ENCODE measurements around the gene CNTNAP2. TPM values are rescaled to one million over a fixed set of nuclear protein-coding genes. Genes with fewer than 3 reads are reported as not detected.
A peak's percentile ranks its signal among the peaks of the same experiment; 100 is the strongest.

CNTNAP2 gene
- total RNA-seq = not detected in 2 replicates
- not detected in 2 replicates for polyA plus RNA-seq
- polyA plus RNA-seq (2012) = not detected in 2 replicates
- polyA minus RNA-seq (ENCODE audit: low replicate concordance) = not detected in 2 replicates

- Histone ChIP-seq H3K79me2 (ENCODE audit: control insufficient read depth, insufficient read depth, low read length) (no peaks in the 10 kb centered on the region), H3K4me3 (replicated peaks in 1 of 4; ENCODE audit: control extremely low read depth in 1 of 4, insufficient read depth in 1 of 4, low read depth in 3 of 4, low read length in 4 of 4) (peak within 1 kb of the TSS in 2 of 4 experiments; percentile 30 to 67), H3K36me3 (ENCODE audit: control insufficient read depth, insufficient read depth, low read length) (no peaks in the 10 kb centered on the region), H4K20me1 (ENCODE audit: control insufficient read depth, extremely low read depth, insufficient read depth, low read length) (no peaks in the 10 kb centered on the region), H3K4me1 (ENCODE audit: control insufficient read depth, extremely low read depth, insufficient read depth, low read length) (no peaks in the 10 kb centered on the region), H3K27me3 (ENCODE audit: control insufficient read depth, insufficient read depth, low read length) (no peaks in the 10 kb centered on the region), H3K4me2 (ENCODE audit: extremely low read depth, insufficient read depth, low read length) (no peak within 1 kb of the TSS), H2AFZ (ENCODE audit: low read length) (no peak within 1 kb of the TSS), H3K27ac (ENCODE audit: insufficient read depth, low read length) (no peak within 1 kb of the TSS), H3K9ac (ENCODE audit: insufficient read depth, low read length) (no peak within 1 kb of the TSS), H3K9me3 (ENCODE audit: control insufficient read depth, insufficient read depth, low read depth, low read length) (no peaks in the 10 kb centered on the region)
- DNase-seq (ENCODE audit: low read depth in 2 of 2) = peak; percentile 35 to 65
- no peak for TF ChIP-seq EZH2 (IDR thresholded peaks at IDR 0.05; ENCODE audit: low read length, missing control alignments)
- TF ChIP-seq CTCF (conservative IDR thresholded peaks at IDR 0.05 in 1 of 2, IDR thresholded peaks at IDR 0.05 in 1 of 2; ENCODE audit: low read depth in 1 of 2, low read length in 2 of 2) = no peak
Observed at GRCh38 chr7:146116521-146117222, at the start of gene CNTNAP2. TSS of gene CNTNAP2 (plus strand) at chr7:146116801. CDS start at chr7:146116877, 76 bp downstream.

GRCh38 chr7:146067880-146068279 is 48.7 kb upstream of the CNTNAP2 start:
- Histone ChIP-seq H3K4me2 (ENCODE audit: extremely low read depth, insufficient read depth, low read length) (no peak overlapping the region), H3K4me3 (replicated peaks in 1 of 4; ENCODE audit: control extremely low read depth in 1 of 4, insufficient read depth in 1 of 4, low read depth in 3 of 4, low read length in 4 of 4) (no peak overlapping the region), H3K9ac (ENCODE audit: insufficient read depth, low read length) (no peak overlapping the region), H4K20me1 (ENCODE audit: control insufficient read depth, extremely low read depth, insufficient read depth, low read length) (no peaks in the 10 kb centered on the region), H3K79me2 (ENCODE audit: control insufficient read depth, insufficient read depth, low read length) (no peaks in the 10 kb centered on the region), H2AFZ (ENCODE audit: low read length) (no peak overlapping the region), H3K27ac (ENCODE audit: insufficient read depth, low read length) (no peak overlapping the region), H3K27me3 (ENCODE audit: control insufficient read depth, insufficient read depth, low read length) (no peaks in the 10 kb centered on the region), H3K36me3 (ENCODE audit: control insufficient read depth, insufficient read depth, low read length) (no peaks in the 10 kb centered on the region), H3K9me3 (ENCODE audit: control insufficient read depth, insufficient read depth, low read depth, low read length) (no peaks in the 10 kb centered on the region), H3K4me1 (ENCODE audit: control insufficient read depth, extremely low read depth, insufficient read depth, low read length) (no peaks in the 10 kb centered on the region)
- TF ChIP-seq EZH2 (IDR thresholded peaks at IDR 0.05; ENCODE audit: low read length, missing control alignments) = no peak
- no peak for TF ChIP-seq CTCF (conservative IDR thresholded peaks at IDR 0.05 in 1 of 2, IDR thresholded peaks at IDR 0.05 in 1 of 2; ENCODE audit: low read depth in 1 of 2, low read length in 2 of 2)
- no peak for DNase-seq (ENCODE audit: low read depth in 2 of 2)

DNA sequence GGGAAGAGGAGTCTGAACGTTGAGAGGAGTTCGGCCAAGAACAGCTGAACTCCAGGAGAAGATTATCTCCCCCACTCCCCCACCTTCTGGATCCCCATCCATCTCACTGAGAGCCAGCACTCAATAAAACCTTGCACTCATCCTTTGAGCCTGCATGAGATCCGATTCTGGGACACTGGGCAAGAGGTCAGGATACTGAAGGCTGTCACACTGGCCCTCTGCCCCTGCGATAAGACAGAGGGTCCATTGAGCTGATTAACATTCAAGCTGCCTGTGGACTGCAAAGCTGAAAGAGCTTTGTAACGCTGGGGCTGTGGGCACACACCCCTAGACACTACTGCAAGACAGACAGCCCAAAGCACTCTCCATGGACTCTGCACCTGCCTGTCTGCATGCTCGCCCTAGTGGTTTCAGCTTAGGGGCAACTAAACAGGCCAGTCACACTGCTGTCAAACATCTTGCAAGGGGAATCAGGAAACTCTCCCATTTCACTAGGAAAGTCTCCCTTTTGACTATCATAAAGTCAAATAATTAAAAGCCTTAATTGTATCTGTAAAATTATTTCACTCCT is 42.3 kb upstream of the CNTNAP2 start:
- H2AFZ ChIP-seq (ENCODE audit: low read length) = no peak overlapping the region

More for the DNA sequence above, 42.3 kb upstream of the CNTNAP2 start:
- Histone ChIP-seq H3K79me2 (ENCODE audit: control insufficient read depth, insufficient read depth, low read length) (no peaks in the 10 kb centered on the region), H3K27me3 (ENCODE audit: control insufficient read depth, insufficient read depth, low read length) (no peaks in the 10 kb centered on the region), H3K9me3 (ENCODE audit: control insufficient read depth, insufficient read depth, low read depth, low read length) (no peaks in the 10 kb centered on the region), H3K27ac (ENCODE audit: insufficient read depth, low read length) (no peak overlapping the region), H3K4me1 (ENCODE audit: control insufficient read depth, extremely low read depth, insufficient read depth, low read length) (no peaks in the 10 kb centered on the region), H3K4me2 (ENCODE audit: extremely low read depth, insufficient read depth, low read length) (no peak overlapping the region), H3K4me3 (replicated peaks in 1 of 4; ENCODE audit: control extremely low read depth in 1 of 4, insufficient read depth in 1 of 4, low read depth in 3 of 4, low read length in 4 of 4) (no peak overlapping the region), H3K9ac (ENCODE audit: insufficient read depth, low read length) (no peak overlapping the region), H4K20me1 (ENCODE audit: control insufficient read depth, extremely low read depth, insufficient read depth, low read length) (no peaks in the 10 kb centered on the region), H3K36me3 (ENCODE audit: control insufficient read depth, insufficient read depth, low read length) (no peaks in the 10 kb centered on the region)
- DNase-seq (ENCODE audit: low read depth in 2 of 2) = no peak
- TF ChIP-seq EZH2 (IDR thresholded peaks at IDR 0.05; ENCODE audit: low read length, missing control alignments) = no peak
- no peak for TF ChIP-seq CTCF (conservative IDR thresholded peaks at IDR 0.05 in 1 of 2, IDR thresholded peaks at IDR 0.05 in 1 of 2; ENCODE audit: low read depth in 1 of 2, low read length in 2 of 2)

Data from fibroblast of lung (primary cell).